Measurements from ENCODE around the gene EXOG.

Gene EXOG

GRCh38 chr3:38453075-38453912 lies 42.8 kb upstream of the EXOG start, which contains the start of gene ACVR2B:
Gene ACVR2B, plus strand, starts transcription at chr3:38453890. Its CDS starts 433 bp downstream, at chr3:38454323.
- Histone ChIP-seq H3K79me2 (ENCODE audit: insufficient read depth, low read length) (no peaks in the 10 kb centered on the region), H3K27ac (ENCODE audit: low read depth, low read length, poor library complexity, severe bottlenecking) (no peak within 1 kb of the TSS), H3F3A (ENCODE audit: insufficient read depth, low read length) (no peaks in the 10 kb centered on the region), H3K9ac (ENCODE audit: low read length) (peak within 1 kb of the TSS; percentile 57; the same call in 1 of the 2 replicates), H3K4me1 (ENCODE audit: insufficient read depth, low read length, severe bottlenecking) (peaks cover 15% of the 10 kb centered on the region), H3K4me3 (ENCODE audit: low read depth, low read length, poor library complexity, severe bottlenecking) (peak within 1 kb of the TSS; percentile 64), H2AFZ (ENCODE audit: low read length) (no peak within 1 kb of the TSS), H3K4me2 (ENCODE audit: low read length) (peak within 1 kb of the TSS; percentile 80), H3K27me3 (ENCODE audit: insufficient read depth, low read length) (no peaks in the 10 kb centered on the region), H4K20me1 (ENCODE audit: insufficient read depth, low read length) (no peaks in the 10 kb centered on the region), H3K9me2 (ENCODE audit: low read depth, low read length) (no peaks in the 10 kb centered on the region), H3K9me3 (ENCODE audit: low read length) (no peaks in the 10 kb centered on the region), H3K36me3 (ENCODE audit: insufficient read depth, low read length) (no peaks in the 10 kb centered on the region)
- TF ChIP-seq EZH2 (IDR thresholded peaks at IDR 0.05; ENCODE audit: borderline replicate concordance, low read length) = no peak
- TF ChIP-seq CTCF (IDR thresholded peaks at IDR 0.05; ENCODE audit: low read length) = no peak

GRCh38 chr3:38453913-38454177 lies 42.3 kb upstream of the EXOG start:
- H3K9ac ChIP-seq (ENCODE audit: low read length) = peak overlapping the region; percentile 57; the same call in 1 of the 2 replicates
- H4K20me1 ChIP-seq (ENCODE audit: insufficient read depth, low read length) = no peaks in the 10 kb centered on the region
- H3K4me3 ChIP-seq (ENCODE audit: low read depth, low read length, poor library complexity, severe bottlenecking) = peak overlapping the region; percentile 64
- H3K4me2 ChIP-seq (ENCODE audit: low read length) = peak overlapping the region; percentile 68
- no peaks in the 10 kb centered on the region for H3F3A ChIP-seq (ENCODE audit: insufficient read depth, low read length)
- no peaks in the 10 kb centered on the region for H3K36me3 ChIP-seq (ENCODE audit: insufficient read depth, low read length)
- H3K4me1 ChIP-seq (ENCODE audit: insufficient read depth, low read length, severe bottlenecking) = peaks cover 15% of the 10 kb centered on the region
- H3K79me2 ChIP-seq (ENCODE audit: insufficient read depth, low read length) = no peaks in the 10 kb centered on the region
- no peaks in the 10 kb centered on the region for H3K9me3 ChIP-seq (ENCODE audit: low read length)
- no peak overlapping the region for H2AFZ ChIP-seq (ENCODE audit: low read length)
- no peak for TF ChIP-seq CTCF (IDR thresholded peaks at IDR 0.05; ENCODE audit: low read length)
- TF ChIP-seq EZH2 (IDR thresholded peaks at IDR 0.05; ENCODE audit: borderline replicate concordance, low read length) = no peak
- no peaks in the 10 kb centered on the region for H3K9me2 ChIP-seq (ENCODE audit: low read depth, low read length)
- H3K27me3 ChIP-seq (ENCODE audit: insufficient read depth, low read length) = no peaks in the 10 kb centered on the region
- H3K27ac ChIP-seq (ENCODE audit: low read depth, low read length, poor library complexity, severe bottlenecking) = no peak overlapping the region

- Histone ChIP-seq H3K36me3 (ENCODE audit: insufficient read depth, low read length) (no peaks in the 10 kb centered on the region), H4K20me1 (ENCODE audit: insufficient read depth, low read length) (no peaks in the 10 kb centered on the region), H3K9me2 (ENCODE audit: low read depth, low read length) (no peaks in the 10 kb centered on the region), H3K27ac (ENCODE audit: low read depth, low read length, poor library complexity, severe bottlenecking) (no peak overlapping the region), H3K9me3 (ENCODE audit: low read length) (no peaks in the 10 kb centered on the region), H3K79me2 (ENCODE audit: insufficient read depth, low read length) (no peaks in the 10 kb centered on the region), H3K4me1 (ENCODE audit: insufficient read depth, low read length, severe bottlenecking) (peaks cover 15% of the 10 kb centered on the region), H2AFZ (ENCODE audit: low read length) (no peak overlapping the region), H3K27me3 (ENCODE audit: insufficient read depth, low read length) (no peaks in the 10 kb centered on the region), H3K9ac (ENCODE audit: low read length) (peak overlapping the region; percentile 57; the same call in 1 of the 2 replicates), H3F3A (ENCODE audit: insufficient read depth, low read length) (no peaks in the 10 kb centered on the region), H3K4me3 (ENCODE audit: low read depth, low read length, poor library complexity, severe bottlenecking) (peak overlapping the region; percentile 64), H3K4me2 (ENCODE audit: low read length) (peak overlapping the region; percentile 68)
- no peak for TF ChIP-seq CTCF (IDR thresholded peaks at IDR 0.05; ENCODE audit: low read length)
- no peak for TF ChIP-seq EZH2 (IDR thresholded peaks at IDR 0.05; ENCODE audit: borderline replicate concordance, low read length)
Measured at GRCh38 chr3:38454178-38454883, 41.8 kb upstream of the EXOG start.

Data from OCI-LY1 (cell line).